HG02884 (cell line): ENCODE results near the gene ALAD.
"Not testable (repeated sequence)": the region's sequence is repeated elsewhere in the genome, so short reads cannot be mapped to it uniquely, and the experiment has no call there.

Experiments used
- ATAC-seq: cut with Tn5 transposase; IDR thresholded peaks from one replicate; pipeline ENCODE4 v1.9.1; 2021; ENCODE audit warnings: mild to moderate bottlenecking, moderate library complexity; ENCODE audit not compliant: unreplicated experiment

Gene ALAD

GRCh38 chr9:113401027-113401792, at the start of gene ALAD:
Gene ALAD, minus strand, starts transcription at chr9:113401284. Its CDS starts 7,725 bp downstream, at chr9:113393559.
- peak; percentile 89 for ATAC-seq

- ATAC-seq = no peak
Measured at GRCh38 chr9:113449376-113449775, 48.3 kb upstream of the ALAD start.

- ATAC-seq = no peak
Measured at GRCh38 chr9:113446323-113446740, 45.2 kb upstream of the ALAD start.

- no peak for ATAC-seq
Measured at GRCh38 chr9:113444736-113445135, 43.7 kb upstream of the ALAD start.

GRCh38 chr9:113437716-113438115, 36.6 kb upstream of the ALAD start:
- ATAC-seq = not testable (repeated sequence)

- no peak for ATAC-seq
Measured at GRCh38 chr9:113436728-113437515, 35.8 kb upstream of the ALAD start.

GRCh38 chr9:113431191-113431590, 30.1 kb upstream of the ALAD start:
- ATAC-seq = no peak

GRCh38 chr9:113428062-113428615, 27.1 kb upstream of the ALAD start:
- no peak for ATAC-seq

GRCh38 chr9:113427629-113428028, 26.5 kb upstream of the ALAD start:
- no peak for ATAC-seq

- ATAC-seq = no peak
Measured at GRCh38 chr9:113426701-113427100, 25.6 kb upstream of the ALAD start.

GRCh38 chr9:113425072-113425471, 24.0 kb upstream of the ALAD start:
- no peak for ATAC-seq

GRCh38 chr9:113421726-113422125, 20.6 kb upstream of the ALAD start:
- ATAC-seq = no peak

GRCh38 chr9:113417370-113417769, 16.3 kb upstream of the ALAD start:
- ATAC-seq = no peak

GRCh38 chr9:113416149-113416721, 15.2 kb upstream of the ALAD start:
- ATAC-seq = peak; percentile 95

GRCh38 chr9:113410207-113410864, 9.3 kb upstream of the ALAD start, which contains the start of the genes C9orf43 and POLE3:
Gene C9orf43, plus strand, starts transcription at chr9:113410747. Its CDS starts 2,747 bp downstream, at chr9:113413494.
Gene POLE3, minus strand, starts transcription at chr9:113410675. Its CDS starts 382 bp downstream, at chr9:113410293.
- ATAC-seq = peak; percentile 87

GRCh38 chr9:113409883-113410206, 8.8 kb upstream of the ALAD start:
- no peak for ATAC-seq

GRCh38 chr9:113409481-113409880, 8.4 kb upstream of the ALAD start:
- ATAC-seq = no peak

- ATAC-seq = peak; percentile 30
Measured at GRCh38 chr9:113406873-113407511, 5.9 kb upstream of the ALAD start.

GRCh38 chr9:113406353-113406752, 5.3 kb upstream of the ALAD start:
- not testable (repeated sequence) for ATAC-seq

- ATAC-seq = no peak
Measured at GRCh38 chr9:113403646-113404045, 2.6 kb upstream of the ALAD start.
